NT2/D1 (cell line): Measurements from ENCODE around the gene SLCO1A2.

ENCODE experiments used
- SUZ12 ChIP-seq: IDR thresholded peaks from 2 replicates; pipeline ENCODE4 v1.6.1; 2011; ENCODE audit not compliant: insufficient read length, insufficient read depth; ENCODE audit errors: extremely low read depth
- ZNF274 ChIP-seq: IDR thresholded peaks from 2 replicates; pipeline ENCODE4 v1.6.1; 2011; ENCODE audit warnings: mild to moderate bottlenecking, low read depth, low read length

DNA sequence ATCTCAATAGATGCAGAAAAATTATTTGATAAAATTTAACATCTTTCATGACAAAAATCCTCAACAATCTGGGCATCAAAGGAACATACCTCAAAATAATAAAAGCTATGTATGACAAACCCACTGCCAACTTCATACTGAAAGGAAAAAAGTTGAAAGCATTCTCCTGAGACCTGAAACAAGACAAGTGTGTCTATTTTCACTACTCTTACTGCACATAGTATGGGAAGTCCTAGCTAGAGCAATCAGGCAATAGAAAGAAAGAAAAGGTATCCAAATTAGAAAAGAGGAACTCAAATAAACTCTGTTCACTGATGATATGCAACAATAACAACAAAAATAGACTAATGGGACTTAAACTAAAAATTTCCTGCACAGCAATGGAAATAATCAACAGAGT lies 113.6 kb downstream of the SLCO1A2 start:
- TF ChIP-seq ZNF274 (no peak), SUZ12 (no peak)
